Measurements from ENCODE around the gene NACC2. TPM values are rescaled to one million over a fixed set of nuclear protein-coding genes. Genes with fewer than 3 reads are reported as not detected.

The NACC2 gene
- total and polyA plus RNA-seq, 10 of the 15 experiments (the other 5 are each of a cell fraction or from before 2014, with no cell fraction given) = 0.66 to 14.7 (median 3.5) TPM

GRCh38 chr9:136003411-136004218 lies 91.5 kb downstream of the NACC2 start:
- Histone ChIP-seq H3K4me3 (no peak overlapping the region), H3K4me1 (ENCODE audit: control insufficient read depth, insufficient read depth, low read length) (no peaks in the 10 kb centered on the region), H3K27me3 (replicated peaks in 1 of 2; ENCODE audit: control insufficient read depth in 2 of 2, insufficient read depth in 2 of 2, low read length in 1 of 2) (no peaks in the 10 kb centered on the region), H3K27ac (ENCODE audit: control insufficient read depth, insufficient read depth) (no peak overlapping the region), H3K79me2 (ENCODE audit: control insufficient read depth, insufficient read depth, low read length) (no peaks in the 10 kb centered on the region), H3K36me3 (ENCODE audit: control insufficient read depth in 2 of 2, insufficient read depth in 2 of 2, low read length in 1 of 2) (no peaks in the 10 kb centered on the region), H2AFZ (ENCODE audit: control insufficient read depth, low read depth, low read length) (no peak overlapping the region), H3K9me3 (replicated peaks; ENCODE audit: control insufficient read depth, insufficient read depth, low read length) (no peaks in the 10 kb centered on the region), H3K9ac (ENCODE audit: control insufficient read depth, insufficient read depth, low read length) (no peak overlapping the region), H3K4me2 (ENCODE audit: control insufficient read depth, insufficient read depth) (no peak overlapping the region), H4K20me1 (ENCODE audit: control insufficient read depth, insufficient read depth) (no peaks in the 10 kb centered on the region; the same call in 1 of the 2 replicates)
- FAIRE-seq (no peak), ATAC-seq (peak; percentile 62), DNase-seq (ENCODE audit: low read depth, low spot score) (no peak)
- POLR2A ChIA-PET = no interaction called here
- SMC1A ChIA-PET (ENCODE audit: uncharacterized antibody, unreplicated experiment) = no interaction called here
- WGBS (ENCODE audit: insufficient coverage, insufficient replicate concordance, low lambda C conversion rate, missing lambda C conversion rate) = 29% methylated on average over 14 of the region's 15 CpGs
- CTCF ChIA-PET = no interaction called here
- in situ Hi-C loops (cut with MboI) = no loop called here
- RAD21 ChIA-PET (ENCODE audit: unreplicated experiment) = no interaction called here
- no peak for TF ChIP-seq POU2F2 (IDR thresholded peaks at IDR 0.05; ENCODE audit: borderline replicate concordance, low read depth, low read length)
- TF ChIP-seq MEF2B (IDR thresholded peaks at IDR 0.05; ENCODE audit: partially characterized antibody, poor library complexity, severe bottlenecking) = peak; percentile 67
- TF ChIP-seq IRF3 (IDR thresholded peaks at IDR 0.05) = no peak
- BruUV-seq (replicated peaks) = no TSS peak
- intact Hi-C loops (cut with micrococcal nuclease; ENCODE audit: unreplicated experiment) = no loop called here

- TF ChIP-seq CTCF (IDR thresholded peaks at IDR 0.05 in 2 of 3, conservative IDR thresholded peaks at IDR 0.05 in 1 of 3; ENCODE audit: control insufficient read depth in 2 of 3, extremely low read depth in 1 of 3, insufficient read depth in 1 of 3, low read depth in 3 of 3, low read length in 3 of 3) (no peak), KLF5 (IDR thresholded peaks at IDR 0.05; ENCODE audit: partially characterized antibody) (no peak), BCL3 (IDR thresholded peaks at IDR 0.05; ENCODE audit: borderline replicate concordance, insufficient read depth, low read depth, low read length, poor library complexity, severe bottlenecking) (no peak), PBX3 (IDR thresholded peaks at IDR 0.05; ENCODE audit: insufficient replicate concordance, low read depth, low read length) (no peak), HDAC6 (IDR thresholded peaks at IDR 0.05; ENCODE audit: unreplicated experiment) (no peak), NFYA (IDR thresholded peaks at IDR 0.05; ENCODE audit: borderline replicate concordance, low read depth, low read length) (no peak), HDGF (IDR thresholded peaks at IDR 0.05) (no peak)
- Histone ChIP-seq H3K9me3 (replicated peaks; ENCODE audit: control insufficient read depth, insufficient read depth, low read length) (no peaks in the 10 kb centered on the region), H3K79me2 (ENCODE audit: control insufficient read depth, insufficient read depth, low read length) (no peaks in the 10 kb centered on the region), H4K20me1 (ENCODE audit: control insufficient read depth, insufficient read depth) (no peaks in the 10 kb centered on the region; the same call in 1 of the 2 replicates), H2AFZ (ENCODE audit: control insufficient read depth, low read depth, low read length) (no peak overlapping the region), H3K27ac (ENCODE audit: control insufficient read depth, insufficient read depth) (no peak overlapping the region), H3K36me3 (ENCODE audit: control insufficient read depth in 2 of 2, insufficient read depth in 2 of 2, low read length in 1 of 2) (no peaks in the 10 kb centered on the region), H3K4me3 (no peak overlapping the region), H3K4me2 (ENCODE audit: control insufficient read depth, insufficient read depth) (no peak overlapping the region), H3K4me1 (ENCODE audit: control insufficient read depth, insufficient read depth, low read length) (no peaks in the 10 kb centered on the region), H3K9ac (ENCODE audit: control insufficient read depth, insufficient read depth, low read length) (no peak overlapping the region), H3K27me3 (replicated peaks in 1 of 2; ENCODE audit: control insufficient read depth in 2 of 2, insufficient read depth in 2 of 2, low read length in 1 of 2) (no peaks in the 10 kb centered on the region)
- ChIA-PET SMC1A (ENCODE audit: uncharacterized antibody, unreplicated experiment) (no interaction called here), RAD21 (ENCODE audit: unreplicated experiment) (no interaction called here), POLR2A (no interaction called here), CTCF (no interaction called here)
- in situ Hi-C loops (cut with MboI) (no loop called here), intact Hi-C loops (cut with micrococcal nuclease; ENCODE audit: unreplicated experiment) (no loop called here)
- BruUV-seq (replicated peaks) = no TSS peak
- 32% methylated on average over 10 of the region's 10 CpGs for WGBS (ENCODE audit: insufficient coverage, insufficient replicate concordance, low lambda C conversion rate, missing lambda C conversion rate)
- ATAC-seq = no peak
- DNase-seq (ENCODE audit: low read depth, low spot score) = no peak
- no peak for FAIRE-seq
These were observed 92.2 kb downstream of the NACC2 start for GRCh38 chr9:136002881-136003280.

Data from GM12878 (cell line).